ENCODE results near the gene MMP14.

MMP14 gene

DNA sequence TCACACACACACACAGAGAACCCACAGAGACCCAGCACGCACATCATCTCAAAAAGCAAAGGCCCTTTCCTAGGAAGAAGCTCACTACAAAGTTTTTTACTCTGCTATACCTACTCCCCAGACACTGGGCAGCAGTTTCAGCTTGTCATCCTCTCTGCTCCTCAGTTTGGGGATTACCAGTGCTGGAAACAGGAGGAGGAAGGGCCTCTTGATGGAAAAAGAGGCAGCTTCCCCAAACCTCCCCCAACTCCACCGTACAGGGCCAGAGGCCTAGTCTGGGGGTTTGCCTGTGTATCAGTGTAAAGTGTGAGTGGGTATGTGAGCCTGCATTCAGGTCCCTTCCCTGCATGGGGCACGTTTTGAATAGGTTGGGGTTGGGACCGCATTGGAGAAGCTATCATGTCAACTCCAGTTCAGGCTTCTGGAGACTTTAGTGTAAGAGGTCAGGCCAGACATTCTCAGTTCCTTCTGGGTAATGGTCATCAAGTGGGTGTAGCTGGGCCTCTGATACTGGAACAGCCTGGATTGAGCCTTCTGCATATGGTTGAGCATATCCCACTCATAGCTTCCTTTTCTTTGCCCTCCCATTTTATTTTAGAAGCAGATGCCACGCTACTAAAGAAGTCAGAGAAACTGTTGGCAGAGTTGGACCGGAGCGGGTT lies 47.8 kb downstream of the MMP14 start:
- no peak for DNase-seq (ENCODE audit: low read depth in 3 of 3)

DNA sequence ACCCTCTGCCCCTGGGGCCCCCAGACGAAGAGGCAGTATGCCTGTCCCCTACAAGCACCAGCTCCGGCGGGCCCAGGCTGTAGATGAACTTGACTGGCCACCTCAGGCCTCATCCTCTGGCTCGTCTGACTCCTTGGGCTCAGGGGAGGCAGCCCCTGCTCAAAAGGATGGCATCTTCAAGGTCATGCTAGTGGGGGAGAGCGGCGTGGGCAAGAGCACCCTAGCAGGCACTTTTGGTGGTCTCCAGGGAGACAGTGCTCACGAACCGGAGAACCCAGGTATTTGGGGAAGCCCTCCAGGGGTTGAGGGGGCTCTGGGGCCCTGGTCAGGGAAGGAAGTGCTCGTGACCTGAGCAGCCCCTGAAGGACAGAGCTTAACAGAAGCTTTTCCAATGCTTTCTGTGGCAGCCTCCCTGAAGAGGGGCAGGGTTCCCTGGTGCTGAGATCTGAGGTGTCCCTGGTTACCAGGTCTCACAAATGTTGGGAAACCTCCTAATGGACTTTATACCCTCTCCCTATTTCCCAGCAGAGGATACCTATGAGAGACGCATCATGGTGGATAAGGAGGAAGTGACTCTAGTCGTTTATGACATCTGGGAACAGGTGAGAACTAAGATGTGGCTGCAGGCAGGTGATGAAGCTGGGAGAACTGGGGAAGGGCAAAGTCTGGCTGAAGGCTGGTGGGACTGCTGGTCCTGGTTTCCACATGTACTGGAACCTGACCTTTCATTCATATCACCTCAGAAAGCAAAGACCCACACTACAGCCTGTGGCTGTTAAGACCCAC lies 48.5 kb downstream of the MMP14 start:
- no peak for DNase-seq (ENCODE audit: low read depth in 3 of 3)

DNA sequence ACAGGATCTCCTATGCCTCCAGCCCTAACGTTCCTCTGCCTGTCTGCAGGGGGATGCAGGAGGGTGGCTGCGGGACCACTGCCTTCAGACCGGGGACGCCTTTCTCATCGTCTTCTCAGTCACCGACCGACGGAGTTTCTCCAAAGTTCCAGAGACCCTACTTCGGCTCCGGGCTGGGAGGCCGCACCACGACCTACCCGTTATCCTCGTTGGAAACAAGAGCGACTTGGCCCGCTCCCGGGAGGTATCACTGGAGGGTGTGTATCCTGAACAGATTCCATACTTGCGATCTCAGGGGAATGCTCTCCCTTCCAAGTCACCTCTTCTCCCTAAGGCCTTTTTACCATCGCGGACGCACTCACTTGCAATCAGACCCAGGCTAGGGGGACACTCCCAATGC lies 49.6 kb downstream of the MMP14 start:
- DNase-seq (ENCODE audit: low read depth in 3 of 3): no peak

DNA sequence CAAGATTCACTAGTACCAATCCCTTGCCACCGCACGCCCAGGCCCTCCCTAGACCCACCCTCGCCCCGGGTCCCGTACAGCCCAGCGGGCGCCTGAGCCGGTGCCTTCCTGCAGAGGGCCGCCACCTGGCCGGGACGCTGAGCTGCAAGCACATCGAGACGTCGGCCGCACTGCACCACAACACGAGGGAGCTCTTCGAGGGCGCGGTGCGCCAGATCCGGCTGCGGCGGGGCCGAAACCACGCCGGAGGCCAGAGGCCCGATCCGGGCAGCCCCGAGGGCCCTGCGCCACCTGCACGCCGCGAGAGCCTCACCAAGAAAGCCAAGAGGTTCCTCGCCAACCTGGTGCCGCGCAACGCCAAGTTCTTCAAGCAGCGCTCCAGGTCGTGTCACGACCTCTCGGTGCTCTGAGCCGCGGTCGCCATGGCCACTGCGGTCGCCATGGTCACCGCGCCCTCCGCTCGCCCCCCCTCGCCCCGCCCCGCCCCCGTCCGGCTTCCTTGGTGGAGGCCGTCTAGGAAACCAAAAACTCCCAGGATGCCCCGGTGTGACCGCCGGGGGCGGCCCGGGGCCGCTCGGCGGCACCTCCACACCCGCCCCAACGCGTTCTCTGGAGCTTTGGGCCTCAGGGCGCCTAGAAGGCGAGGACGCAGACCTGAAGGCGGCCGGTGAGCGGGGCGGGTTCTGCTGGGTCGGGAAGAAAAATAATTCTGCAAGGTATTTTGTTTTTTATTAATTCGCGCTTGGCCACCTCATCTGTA lies 50.3 kb downstream of the MMP14 start:
- DNase-seq (ENCODE audit: low read depth in 3 of 3): peak in 2 of 3 experiments; percentile 41 to 72

DNA sequence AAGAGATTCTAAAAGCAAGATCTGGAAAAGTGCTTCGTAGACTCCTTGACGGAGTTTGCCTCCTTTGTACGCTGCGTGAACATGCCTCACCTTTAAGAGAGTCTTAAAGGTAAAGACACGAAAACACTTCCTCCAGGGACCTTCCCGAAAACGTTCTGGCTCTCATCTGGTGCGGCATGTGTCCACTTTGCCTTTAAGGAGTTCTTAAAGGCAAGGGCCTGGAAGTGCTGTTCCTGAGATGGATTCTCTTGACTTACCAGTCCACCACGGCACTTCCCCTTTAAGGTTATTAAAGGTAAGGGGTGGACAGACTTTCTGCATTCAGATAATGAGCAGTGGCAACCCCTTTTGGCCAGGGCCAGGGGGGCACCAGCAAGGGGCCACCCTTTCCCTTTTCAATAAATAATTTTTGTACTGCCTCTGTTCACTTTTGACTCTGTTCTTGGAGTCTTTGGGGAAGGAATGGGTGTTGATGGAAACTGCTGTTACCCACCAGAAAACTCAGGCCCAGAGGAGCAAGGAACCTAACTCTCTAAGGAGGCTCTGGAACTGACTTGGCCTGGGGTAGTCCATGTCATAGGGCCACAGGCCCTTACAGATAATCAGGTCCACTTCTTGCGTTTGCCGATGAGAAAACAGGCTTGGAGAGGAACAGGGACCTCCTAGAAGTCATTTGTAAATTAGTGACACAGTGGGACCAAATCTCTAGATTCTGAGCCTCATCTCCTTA lies 51.0 kb downstream of the MMP14 start:
- no peak for DNase-seq (ENCODE audit: low read depth in 3 of 3)

DNA sequence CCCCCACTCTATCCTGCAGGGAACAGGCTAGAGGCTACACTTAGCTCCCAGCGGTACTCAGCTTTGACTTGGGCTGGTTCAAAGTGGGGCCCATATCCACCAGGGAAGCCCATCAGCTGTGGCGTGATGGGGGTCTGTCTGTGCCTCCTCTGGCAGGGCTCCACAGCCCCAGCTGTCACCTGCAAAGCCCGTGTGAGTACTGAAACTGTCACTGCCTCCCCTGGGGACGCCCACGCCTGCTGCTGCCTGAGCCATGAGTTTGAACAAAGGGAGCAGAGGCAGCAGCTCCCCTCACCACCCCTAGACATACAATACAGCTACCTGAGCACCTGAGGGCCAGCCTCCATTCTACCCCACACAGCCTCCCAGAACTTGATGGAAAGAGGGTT lies 51.6 kb downstream of the MMP14 start:
- DNase-seq (ENCODE audit: low read depth in 3 of 3): peak in 1 of 3 experiments; percentile 53

DNA sequence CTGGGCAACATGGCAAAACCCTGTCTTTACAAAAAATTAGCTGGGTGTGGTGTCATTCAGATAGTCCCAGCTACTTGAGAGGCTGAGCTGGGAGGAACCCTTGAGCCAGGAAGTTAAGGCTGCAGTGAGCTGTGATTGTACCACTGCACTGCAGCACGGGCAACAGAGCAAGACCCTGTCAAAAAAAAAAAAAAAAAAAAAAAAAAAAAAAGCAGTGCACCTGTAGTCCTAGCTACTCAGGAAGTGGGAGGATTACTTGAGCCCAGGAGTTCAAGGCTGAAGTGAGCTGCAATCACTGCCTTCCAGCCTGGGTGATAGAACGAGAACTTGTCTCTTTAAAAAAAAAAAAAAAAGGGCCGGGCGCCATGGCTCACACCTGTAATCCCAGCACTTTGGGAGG lies 52.3 kb downstream of the MMP14 start:
- no peak for DNase-seq (ENCODE audit: low read depth in 3 of 3)

DNA sequence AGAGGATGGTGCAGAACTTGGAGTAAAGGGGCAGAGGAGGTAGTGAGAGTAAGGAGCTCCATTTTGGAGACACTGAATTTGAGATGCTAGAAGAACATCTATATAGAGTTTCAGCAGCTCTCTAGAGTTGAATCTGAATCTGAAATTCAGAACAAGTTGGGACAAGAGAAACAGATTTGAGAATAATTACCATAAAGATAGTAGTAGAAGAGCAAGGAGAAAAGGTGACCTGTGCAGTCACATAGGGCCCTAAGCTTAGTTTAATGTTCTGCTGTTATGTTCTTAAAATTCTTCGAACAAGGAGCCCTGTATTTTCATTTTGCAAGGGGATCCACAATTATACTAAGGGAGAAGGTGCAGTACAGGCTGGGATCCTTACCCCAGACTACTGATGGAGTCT lies 54.0 kb downstream of the MMP14 start:
- DNase-seq (ENCODE audit: low read depth in 3 of 3): no peak

DNA sequence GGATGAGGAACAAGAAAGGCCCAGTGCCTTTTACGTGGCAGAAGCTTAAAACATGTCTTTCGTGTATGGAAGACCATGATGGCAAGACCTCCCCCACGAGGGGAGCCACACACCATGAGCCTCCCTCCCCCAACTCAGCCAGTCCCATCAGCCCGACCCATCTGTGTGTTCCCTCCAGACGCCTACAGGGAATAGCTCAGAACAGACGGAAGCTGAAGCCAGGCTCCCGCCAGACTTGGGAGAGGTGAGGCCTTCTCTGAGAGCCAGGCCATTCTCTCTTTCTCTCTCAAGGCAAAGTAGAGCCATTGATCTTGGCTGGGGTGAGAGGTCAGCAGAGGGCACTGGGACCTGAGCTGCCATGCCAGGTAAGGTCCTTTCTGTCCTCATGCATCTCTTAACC lies 56.1 kb downstream of the MMP14 start:
- DNase-seq (ENCODE audit: low read depth in 3 of 3): no peak

DNA sequence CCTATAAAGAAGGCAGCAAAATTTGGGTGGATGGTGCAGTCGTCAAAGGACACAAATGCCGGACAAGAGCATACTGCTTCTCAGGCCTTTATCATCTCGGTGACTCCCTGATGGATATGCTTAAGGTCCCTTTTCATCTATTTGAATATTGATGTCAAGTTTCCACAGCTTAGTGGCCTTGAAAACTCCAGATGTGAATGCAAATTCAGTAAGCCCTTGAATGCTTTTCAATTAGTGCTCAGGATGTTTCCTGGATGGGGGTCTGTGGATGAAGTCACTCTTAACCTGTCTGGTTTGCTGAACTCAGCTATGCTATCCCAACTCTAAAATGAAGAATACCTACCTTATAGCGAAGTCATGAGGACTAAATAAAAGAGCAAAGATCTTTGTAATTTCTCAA lies 57.3 kb downstream of the MMP14 start:
- no peak for DNase-seq (ENCODE audit: low read depth in 3 of 3)

DNA sequence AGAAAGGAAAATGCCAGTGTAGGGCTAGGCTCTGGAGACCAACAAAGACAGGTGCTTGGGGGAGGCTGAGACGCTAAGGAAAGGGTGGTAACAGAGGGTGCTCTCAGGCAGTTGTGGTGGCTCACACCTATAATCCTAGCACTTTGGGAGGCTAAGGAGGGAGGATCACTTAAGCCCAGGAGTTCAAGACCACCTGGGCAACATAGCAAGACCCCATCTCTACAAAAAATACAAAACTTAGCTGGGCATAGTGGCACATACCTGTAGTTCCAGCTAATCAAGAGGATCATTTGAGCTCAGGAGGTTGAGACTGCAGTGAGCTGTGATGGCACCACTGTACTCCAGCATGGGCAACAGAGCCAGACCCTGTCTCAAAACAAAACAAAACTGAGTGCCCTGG lies 59.0 kb downstream of the MMP14 start:
- no peak for DNase-seq (ENCODE audit: low read depth in 3 of 3)

DNA sequence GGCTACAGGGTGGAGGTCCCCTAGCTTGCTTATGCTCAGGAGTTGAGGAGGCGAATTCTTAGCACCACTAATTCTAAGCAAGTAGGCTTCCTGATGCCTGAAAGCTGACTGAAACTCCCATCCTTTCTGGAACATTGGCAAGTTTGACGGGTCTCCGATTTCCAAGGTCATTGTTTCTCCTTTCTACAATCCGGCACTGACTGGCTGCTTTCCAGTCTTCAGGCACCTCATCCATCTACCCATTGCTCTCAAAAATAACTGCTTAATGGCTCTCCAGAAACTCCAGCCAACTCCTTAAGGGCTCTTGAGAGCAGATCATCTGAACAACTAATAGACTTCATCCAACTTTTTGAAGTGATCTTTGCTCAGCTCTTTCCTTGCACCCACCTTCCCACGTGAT lies 60.0 kb downstream of the MMP14 start:
- DNase-seq (ENCODE audit: low read depth in 3 of 3): no peak

DNA sequence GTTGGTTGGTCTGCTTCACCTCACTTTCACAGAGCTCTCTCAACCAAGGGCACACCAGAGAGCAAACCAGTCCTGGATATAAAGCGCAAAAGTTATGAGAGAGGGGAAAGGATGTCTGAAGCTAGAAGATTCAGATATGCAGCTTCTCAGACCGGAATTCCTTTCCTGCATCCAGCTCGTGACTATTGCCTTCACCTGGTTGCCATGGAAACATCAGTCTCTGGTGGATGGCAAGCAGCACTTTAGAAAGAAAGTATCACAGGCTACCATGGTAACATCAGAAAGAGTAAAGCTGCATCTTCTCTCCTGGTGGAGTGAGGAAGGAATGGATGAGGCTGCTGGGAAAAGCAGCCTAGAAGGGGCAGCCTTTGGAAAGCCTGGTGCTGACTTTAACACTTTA lies 60.4 kb downstream of the MMP14 start:
- no peak for DNase-seq (ENCODE audit: low read depth in 3 of 3)

DNA sequence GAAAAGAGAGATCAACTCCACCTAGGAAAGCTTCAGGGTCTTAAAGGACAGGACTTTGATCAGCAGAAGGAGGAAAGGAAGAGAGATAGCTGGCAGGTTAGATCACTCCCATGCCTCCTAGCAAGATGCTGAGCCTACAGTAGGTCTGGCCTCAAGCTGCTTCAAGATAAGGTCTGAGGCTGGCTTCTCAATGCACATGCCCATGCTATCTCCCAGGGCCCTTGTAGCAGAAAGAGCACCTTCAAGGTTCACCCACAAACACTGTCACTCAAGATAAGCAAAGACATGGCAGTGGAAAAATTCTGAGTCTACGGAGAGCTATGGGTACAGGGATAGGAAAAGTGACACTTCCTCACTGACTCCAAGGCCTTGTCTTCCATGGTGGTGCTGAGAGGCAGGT lies 61.0 kb downstream of the MMP14 start:
- no peak for DNase-seq (ENCODE audit: low read depth in 3 of 3)
